HG03097 (cell line): ENCODE results near the gene ZNF2.

Experiments
- ATAC-seq: cut with Tn5 transposase; IDR thresholded peaks from one replicate; pipeline ENCODE4 v1.9.1; 2021; ENCODE audit not compliant: unreplicated experiment, low FRiP score

The ZNF2 gene

DNA sequence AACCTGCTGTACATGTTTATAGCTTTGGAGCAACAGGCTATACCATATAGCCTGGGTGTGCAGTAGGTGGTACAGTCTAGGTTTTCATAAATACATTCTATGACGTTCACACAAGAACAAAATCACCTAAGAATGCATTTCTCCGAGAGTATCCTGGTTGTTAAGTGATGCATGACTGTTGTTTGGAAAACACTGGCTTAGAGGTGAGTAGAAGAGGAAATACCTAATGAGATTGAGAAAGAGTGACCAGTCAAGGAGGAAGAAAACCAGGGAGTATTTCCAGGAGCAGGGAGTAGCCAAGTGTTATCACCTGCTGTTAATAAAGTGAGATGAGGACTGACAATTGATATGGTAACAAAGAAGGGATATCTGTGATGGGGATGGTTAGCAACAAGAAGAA is 38.8 kb downstream of the ZNF2 start:
- ATAC-seq = no peak

GRCh38 chr2:95206096-95206495 is 40.5 kb downstream of the ZNF2 start:
- no peak for ATAC-seq

- peak; percentile 96 for ATAC-seq
Measured at GRCh38 chr2:95207111-95207961, 41.7 kb downstream of the ZNF2 start, which contains the start of gene ZNF892. TSS of gene ZNF892 (plus strand) at chr2:95207521. CDS start at chr2:95207816, 295 bp downstream.

GRCh38 chr2:95208106-95208505 is 42.5 kb downstream of the ZNF2 start:
- ATAC-seq = no peak

DNA sequence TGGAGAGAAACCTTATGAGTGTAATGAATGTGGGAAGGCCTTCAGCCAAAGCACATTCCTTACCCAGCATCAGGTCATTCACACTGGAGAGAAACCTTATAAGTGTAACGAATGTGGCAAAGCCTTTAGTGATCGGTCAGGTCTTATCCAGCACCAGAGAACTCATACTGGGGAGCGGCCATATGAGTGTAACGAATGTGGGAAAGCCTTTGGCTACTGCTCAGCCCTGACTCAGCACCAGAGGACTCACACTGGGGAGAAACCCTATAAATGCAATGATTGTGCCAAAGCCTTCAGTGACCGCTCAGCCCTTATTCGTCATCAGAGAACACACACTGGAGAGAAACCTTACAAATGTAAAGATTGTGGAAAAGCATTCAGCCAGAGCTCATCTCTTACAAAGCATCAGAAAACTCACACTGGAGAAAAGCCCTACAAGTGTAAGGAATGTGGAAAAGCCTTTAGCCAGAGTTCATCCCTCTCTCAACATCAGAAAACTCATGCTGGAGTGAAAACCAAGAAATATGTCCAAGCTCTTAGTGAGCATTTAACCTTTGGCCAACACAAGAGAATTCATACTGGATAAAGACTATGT is 49.5 kb downstream of the ZNF2 start:
- no peak for ATAC-seq

- ATAC-seq = no peak
Measured at GRCh38 chr2:95220449-95220848, 54.8 kb downstream of the ZNF2 start.

DNA sequence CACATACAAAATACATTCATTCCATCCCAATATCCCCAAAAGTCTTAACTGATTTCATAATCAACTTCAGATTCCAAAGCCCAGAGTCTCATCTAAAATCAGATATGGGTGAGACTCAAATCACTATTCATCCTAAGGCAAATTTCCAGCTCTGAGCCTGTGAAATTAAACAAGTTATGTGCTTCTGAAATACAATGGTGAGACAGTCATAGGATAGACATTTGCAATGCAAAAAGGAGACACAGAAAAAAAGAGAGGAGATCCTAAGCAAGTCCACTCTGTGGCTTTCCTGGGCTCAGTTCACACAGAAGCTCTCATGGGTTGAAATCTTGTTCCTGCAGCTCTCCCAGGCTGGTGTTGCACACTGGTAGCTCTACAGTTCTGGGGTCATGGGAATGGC is 60.0 kb downstream of the ZNF2 start:
- no peak for ATAC-seq

DNA sequence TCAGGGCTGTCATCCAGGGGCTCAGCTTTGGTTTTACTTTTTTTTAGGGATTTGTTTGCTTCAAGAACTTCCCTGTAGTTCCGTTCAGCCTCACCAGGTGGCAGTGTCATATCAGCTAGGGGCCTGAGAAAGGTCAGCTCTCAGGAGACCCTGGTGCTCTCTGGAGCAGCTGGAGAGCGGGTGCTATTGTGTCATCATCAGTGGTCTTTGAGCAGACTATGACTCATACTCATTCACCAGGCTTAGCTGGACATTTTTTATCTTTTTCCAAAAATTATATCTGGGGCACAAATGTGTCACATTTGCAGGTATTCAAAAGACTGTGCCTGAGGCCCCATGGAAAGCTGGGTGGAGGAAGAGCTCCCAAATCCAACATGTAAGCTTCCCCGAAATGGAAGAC is 66.1 kb downstream of the ZNF2 start:
- ATAC-seq = no peak

DNA sequence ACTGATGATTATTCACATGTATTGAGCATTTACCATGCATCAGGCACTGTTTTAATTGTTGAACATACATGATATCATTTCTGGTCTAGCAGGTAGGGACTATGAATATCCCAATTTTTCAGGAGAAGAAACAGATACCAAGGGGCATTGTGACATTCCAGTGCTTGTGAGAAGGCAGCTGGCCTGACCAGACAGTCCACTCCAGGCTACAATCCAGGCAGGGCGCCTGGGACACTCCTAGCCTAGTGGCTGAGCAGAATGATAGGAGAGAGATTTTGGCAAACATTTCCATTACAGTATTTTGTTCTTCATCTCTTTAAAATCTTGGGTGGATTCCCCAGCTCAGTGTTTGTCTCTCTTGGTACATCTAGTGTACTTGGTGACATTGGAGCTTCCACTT is 66.6 kb downstream of the ZNF2 start:
- ATAC-seq = no peak
